SIG-M5 treated with dmso at 0.1 percent for 504 hours (cell line): ENCODE data around the gene AMOTL2.

Source experiments
- DNase-seq: peaks from one replicate; lab custom pipeline; 2025; ENCODE audit not compliant: unreplicated experiment; lab: John Stamatoyannopoulos, UW

The AMOTL2 gene

DNA sequence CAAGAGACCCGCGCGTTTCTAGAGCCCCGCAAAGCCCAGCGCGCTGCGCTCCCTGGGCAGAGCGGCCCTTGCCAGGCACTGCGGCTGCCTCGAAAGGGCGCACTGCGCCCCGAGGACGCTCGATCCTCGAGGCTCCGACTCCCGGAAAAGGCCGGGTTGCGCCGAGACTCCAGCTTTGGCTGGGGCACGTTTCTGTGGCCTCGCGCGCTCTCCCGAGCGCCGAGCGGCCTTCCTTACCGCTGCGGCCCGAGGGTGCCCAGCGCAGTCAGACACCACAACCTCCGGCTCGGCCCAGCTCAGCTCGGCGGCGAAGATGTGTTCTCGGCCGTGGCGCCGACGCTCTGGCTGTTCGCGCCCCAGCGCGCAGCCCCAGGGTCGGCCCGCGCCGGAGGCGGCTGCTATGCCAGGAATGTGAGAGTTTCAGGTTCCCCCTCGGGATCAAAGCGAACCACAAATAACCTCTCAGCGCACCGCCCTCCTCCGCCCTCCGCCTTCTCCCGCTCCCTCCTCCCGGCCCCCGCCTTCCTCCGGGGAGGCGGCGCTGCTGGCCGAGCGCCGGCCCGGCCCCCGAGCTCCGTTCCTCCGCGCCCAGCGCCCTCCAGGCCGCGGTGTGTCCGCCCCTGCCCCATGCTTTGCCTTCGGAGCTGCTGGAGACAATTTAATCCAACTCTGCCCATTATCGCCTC is at the start of gene AMOTL2:
Gene AMOTL2, minus strand, starts transcription at position 343 of the 686 bp plus-strand sequence. CDS start 3,014 bp downstream, outside the sequence.
- peak; percentile 78 for DNase-seq

- no peak for DNase-seq
Observed at GRCh38 chr3:134423153-134423552, 48.9 kb upstream of the AMOTL2 start.

- DNase-seq: no peak
Observed at GRCh38 chr3:134419960-134420321, 45.7 kb upstream of the AMOTL2 start.

DNA sequence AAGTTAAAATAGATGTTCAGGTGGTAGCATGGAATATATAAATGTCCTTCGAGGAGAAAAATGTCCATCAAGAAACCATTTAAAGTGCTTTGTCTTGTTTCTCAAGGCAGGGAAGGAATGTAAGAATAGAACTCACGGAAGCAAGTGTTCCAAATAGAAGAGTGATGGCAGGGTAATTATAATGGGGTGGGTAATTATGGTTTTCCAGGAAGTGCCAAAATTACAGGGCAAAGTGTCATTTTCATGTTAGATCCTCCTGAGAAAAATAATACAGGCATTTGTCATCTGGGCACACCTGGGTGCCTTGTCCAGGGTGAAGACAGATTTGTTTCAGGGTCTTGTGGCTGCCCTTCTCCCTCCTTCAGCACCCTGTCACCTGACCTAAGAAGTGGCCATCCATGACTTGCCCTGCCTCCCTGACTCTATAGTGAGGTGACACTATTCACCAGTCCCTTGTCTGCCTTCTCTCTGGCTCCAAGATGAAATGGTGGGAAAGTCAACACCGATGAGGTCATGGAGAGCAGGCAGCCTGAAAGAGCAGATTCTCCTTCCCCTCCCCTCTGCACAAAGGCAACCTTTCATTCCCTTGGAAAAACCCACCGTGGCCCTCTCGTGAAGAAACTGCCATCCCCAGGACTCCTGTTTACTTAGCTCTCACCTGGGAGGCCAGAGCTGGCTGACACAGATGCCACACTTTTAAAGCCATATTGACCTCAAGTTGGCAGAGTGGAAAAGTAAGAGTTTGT is 45.1 kb upstream of the AMOTL2 start:
- DNase-seq: no peak

GRCh38 chr3:134409041-134409440 is 34.8 kb upstream of the AMOTL2 start:
- no peak for DNase-seq

DNA sequence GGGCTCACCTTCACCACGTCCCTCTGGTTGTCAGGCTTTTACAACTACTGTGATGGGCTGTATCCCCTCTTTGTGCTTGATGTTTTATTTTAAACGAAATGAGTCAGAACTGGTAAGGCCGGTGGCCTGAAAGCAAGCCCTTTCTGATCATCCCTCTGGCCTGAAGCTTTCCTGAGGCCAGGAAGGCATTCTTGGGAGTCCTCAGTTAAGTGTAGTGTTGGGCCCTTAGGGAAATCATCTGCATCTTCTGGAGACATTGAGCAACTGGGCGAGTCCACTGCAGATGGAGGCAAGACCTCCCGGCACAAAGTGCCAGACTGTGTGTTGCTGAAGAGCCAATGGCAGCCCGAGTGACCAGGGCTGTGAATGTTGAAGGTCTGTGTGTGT is 33.0 kb upstream of the AMOTL2 start:
- DNase-seq: no peak

GRCh38 chr3:134406331-134407238 is 32.3 kb upstream of the AMOTL2 start:
- DNase-seq: no peak

DNA sequence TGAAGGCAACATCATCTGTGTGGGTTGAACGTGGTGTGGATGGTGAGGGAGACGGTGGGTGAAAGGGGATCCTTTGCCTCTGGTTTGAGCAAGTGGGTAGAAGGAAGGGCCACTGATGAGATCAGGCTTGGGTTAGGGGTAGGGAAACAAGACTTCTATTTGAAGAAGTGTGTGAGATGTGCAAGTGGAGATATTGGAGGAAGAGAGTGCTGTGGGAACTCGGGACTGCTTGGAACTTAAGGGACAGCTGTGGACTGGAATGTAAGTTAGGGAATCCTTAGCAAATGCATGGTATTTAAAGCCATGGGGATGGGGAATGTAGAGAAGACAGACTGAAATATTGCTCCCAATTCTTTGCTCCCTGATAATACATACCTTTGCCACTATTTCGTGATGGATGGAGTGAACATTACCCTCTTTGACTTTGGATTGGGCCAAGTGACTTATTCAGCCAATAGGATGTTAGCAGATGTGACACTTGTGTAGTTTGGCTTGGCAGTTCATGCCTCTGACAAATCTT is 30.2 kb upstream of the AMOTL2 start:
- no peak for DNase-seq

- DNase-seq: no peak
Observed at GRCh38 chr3:134397755-134398154, 23.5 kb upstream of the AMOTL2 start.

GRCh38 chr3:134395103-134395502 is 20.9 kb upstream of the AMOTL2 start:
- no peak for DNase-seq

- DNase-seq: no peak
Observed at GRCh38 chr3:134394380-134394779, 20.1 kb upstream of the AMOTL2 start.

DNA sequence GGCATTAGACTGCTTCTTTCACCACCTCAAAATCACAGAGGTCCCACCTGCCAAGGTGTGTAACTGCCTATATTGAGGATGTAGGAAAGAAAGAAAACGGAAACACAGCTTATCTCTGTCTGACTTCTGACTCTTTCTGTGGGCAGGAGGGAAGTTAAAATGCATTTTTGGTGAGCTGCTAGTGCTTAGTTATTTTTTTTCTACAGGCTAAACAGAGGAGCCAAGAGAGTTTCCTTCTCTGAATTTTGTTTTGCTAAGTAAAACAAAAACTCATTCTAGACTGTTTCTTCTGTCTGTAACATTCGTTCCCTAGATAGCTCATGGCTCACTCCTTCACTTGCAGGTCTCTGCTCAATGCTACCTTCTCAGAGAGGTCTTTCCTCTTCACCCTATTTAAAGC is 18.8 kb upstream of the AMOTL2 start:
- no peak for DNase-seq

DNA sequence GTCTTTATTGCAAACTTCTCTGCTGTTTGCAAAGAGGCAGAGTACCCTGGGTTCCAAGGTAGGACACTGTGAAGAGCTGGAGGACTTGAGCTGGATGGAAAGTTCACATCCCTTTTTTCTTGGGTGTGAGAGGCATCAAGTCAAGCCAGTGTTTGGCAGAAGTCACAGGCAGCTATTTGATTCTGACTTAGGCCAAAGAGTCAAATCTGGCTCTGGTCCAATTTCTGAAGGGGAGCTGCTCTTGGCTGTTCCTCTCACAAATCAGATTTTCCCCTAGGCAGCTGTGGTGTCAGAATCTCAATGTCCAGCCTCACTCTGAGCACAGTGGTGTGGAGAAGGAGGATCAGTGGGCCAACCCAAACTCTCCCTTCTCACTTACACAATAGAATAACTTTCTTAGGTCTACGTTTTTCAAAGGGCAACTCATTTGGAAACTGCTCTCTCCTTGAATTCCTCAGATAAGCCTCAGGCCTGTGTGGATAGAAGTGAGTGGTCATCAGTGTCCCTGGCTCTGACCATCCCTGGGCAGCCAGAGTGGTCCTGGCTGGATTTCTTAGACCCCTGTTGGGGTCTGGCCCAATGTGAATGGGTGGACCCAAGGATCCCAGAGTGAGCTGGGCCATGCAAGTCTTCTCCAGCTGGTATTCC is 18.2 kb upstream of the AMOTL2 start:
- DNase-seq: no peak

- DNase-seq: no peak
Observed at GRCh38 chr3:134389865-134390264, 15.6 kb upstream of the AMOTL2 start.

- no peak for DNase-seq
Observed at GRCh38 chr3:134388788-134389485, 14.7 kb upstream of the AMOTL2 start.

- no peak for DNase-seq
Observed at GRCh38 chr3:134388292-134388691, 14.0 kb upstream of the AMOTL2 start.

- DNase-seq: no peak
Observed at GRCh38 chr3:134387293-134387692, 13.0 kb upstream of the AMOTL2 start.

GRCh38 chr3:134384963-134385362 is 10.7 kb upstream of the AMOTL2 start:
- no peak for DNase-seq

DNA sequence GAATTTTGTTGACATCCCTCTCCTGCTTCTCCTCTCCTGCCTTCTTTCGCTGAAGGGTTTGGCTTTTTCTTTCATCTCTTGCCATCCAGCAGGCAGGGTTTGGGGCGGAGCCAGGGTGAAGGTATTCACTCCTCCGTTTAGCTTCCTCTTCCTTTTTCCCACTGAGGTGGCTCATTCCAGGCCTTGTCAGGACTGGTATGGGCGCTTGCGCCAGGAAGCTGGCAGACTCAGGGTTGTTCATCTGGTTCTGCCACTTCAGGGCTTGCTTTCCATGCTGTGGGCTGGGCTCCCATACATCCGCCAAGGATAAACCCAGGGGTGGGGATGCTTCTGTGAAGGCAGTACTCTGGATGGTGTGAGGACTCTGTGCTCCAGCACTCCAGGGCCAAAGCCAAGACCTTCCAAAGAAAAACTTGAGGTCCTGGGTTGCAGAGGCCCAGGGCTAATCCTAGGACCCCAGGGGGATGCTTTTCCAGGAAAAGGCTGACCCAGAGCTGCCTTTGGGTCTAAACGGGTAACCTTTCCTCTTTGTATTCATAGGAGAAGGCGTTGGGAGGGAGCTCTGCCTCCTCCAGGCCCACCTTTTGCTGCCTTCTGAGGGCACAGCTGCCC is 7.7 kb upstream of the AMOTL2 start:
- DNase-seq: peak; percentile 68

- no peak for DNase-seq
Observed at GRCh38 chr3:134381076-134381475, 6.8 kb upstream of the AMOTL2 start.
